Stimulated activated CD8-positive, alpha-beta memory T cell treated with anti-CD3 and anti-CD28 coated beads, Interleukin-4, amount 100 ng/mL, for 1 hour (primary cell): ENCODE results near the gene WDSUB1.

Experiments
- DNase-seq, 2 donors: peaks; one replicate each; pipeline ENCODE4 v3.0.0-alpha.2; 2020; ENCODE audit warnings: low read depth in 2 of 2, low spot score in 1 of 2

Gene WDSUB1

DNA sequence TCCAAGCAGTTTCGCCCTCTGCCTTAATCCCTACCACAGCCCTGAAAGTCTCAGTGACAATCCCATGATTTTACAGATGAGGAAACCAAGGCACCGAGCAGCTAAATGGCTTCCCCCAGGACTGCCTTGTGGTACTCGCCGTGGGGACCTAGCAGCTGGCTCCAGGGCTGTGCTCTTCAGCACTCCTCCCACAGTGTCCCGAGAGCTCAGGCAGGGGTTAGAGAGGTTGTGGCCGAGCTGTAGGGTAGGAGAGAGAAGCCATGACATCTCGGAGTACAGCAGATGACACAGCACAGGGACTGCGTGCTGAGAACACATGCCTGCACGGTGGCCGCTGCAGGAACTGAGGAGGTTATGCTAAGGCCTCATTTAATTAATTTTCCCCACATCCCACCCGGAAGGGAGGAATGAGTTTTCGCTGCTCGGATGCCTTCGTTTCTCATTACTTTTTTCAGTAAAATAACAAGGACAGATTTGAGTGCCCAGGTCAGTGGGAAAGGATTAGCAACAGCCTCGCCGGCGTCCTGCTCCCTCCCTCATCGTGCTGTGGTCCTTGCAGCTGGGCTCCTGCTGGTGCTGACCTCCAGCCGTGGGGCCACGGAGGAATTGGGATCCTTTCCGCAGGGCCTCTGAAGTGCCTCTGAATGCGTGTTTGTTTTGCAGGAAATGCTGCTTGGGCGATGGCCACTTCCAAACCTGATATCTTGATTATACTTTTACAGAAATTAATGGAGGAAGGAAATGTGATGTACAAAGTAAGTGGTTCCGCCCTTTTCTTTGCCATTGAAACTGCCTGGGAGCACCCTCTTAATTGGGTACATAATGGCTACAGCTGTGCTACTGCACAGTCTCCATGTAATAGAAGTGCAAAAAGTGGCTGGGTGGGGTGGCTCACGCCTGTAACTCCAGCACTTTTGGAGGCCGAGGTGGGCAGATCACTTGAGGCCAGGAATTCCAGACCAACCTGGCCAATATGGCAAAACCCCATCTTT is 61.2 kb downstream of the WDSUB1 start:
- no peak for DNase-seq

DNA sequence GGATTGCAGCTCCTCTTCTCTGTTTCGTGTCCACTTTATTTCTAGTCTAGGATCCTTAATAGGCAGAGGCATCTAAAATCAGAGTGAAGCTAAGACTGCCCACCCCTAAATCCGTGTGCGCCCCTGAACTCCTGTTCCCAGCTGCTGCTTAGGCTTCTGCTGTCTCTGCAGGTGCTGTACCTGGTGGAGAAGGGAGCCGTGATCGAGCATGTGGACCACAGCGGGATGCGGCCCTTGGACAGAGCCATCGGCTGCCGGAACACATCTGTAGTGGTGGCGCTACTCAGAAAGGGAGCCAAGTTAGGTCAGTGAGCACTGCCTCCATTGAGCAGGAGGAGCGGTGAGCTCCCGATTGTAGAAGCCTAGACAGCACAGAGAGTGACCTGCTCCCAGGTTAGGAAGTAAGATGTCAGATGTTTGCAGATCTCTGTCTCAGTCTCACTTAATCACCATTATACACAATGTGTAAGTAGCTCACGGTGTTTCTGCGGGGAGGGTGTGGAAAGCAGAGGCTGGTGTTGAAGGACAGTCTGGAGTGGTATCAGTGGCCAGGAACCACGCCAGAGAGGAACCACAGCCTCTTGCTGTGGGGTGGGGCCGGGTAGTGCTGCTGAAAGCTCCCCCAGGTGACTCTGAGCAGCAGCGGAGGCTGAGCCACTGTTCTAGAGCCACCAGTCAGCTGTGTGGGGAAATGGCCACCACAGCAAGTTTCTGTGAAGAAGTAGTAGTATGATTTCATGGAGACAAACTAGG is 62.3 kb downstream of the WDSUB1 start:
- DNase-seq, result no peak

DNA sequence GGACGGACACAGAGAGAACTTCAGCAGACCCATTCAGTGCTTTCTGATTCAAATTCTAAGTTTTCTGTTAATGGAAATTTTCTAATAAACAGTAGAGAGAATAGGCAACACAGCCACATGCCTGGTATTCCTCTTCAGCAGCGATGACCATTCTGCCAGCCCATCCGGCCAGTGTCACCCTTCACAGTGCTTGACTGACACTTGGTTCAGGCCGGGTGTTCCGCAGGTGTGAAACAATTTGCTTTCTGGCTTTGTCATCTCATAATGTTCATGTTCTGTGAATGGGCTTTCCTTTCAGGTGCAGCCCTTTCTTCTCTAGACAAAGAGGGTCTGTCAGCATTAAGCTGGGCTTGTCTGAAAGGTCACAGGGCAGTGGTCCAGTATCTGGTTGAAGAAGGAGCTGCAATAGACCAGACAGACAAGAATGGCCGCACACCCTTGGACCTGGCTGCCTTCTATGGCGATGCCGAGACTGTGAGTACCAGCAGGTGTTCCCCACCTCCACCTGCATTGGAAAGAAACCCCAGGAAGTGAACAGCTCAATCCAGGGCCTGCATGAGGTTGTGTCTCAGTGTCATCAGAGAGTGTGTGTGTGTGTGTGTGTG is 67.0 kb downstream of the WDSUB1 start:
- no peak for DNase-seq

DNA sequence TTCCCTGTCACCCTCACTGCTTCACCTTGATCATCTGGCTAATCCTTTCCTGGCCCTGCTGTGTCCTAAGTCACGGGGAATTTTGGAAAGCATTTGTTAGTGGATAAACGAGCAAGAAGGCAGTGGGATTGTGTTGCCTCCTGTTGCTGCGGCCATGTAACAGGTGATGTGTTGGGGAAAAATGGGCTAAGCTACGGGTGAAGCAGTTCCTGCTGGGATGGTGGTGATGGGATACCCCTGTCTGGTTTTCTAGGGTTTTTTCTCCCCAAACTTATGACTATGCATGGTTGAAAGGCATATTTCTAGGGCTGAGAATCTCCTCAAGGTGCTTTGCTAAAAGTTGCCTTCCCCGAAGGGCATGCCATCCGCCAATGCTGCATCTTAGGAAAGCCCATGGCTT is 68.1 kb downstream of the WDSUB1 start:
- DNase-seq, result no peak

DNA sequence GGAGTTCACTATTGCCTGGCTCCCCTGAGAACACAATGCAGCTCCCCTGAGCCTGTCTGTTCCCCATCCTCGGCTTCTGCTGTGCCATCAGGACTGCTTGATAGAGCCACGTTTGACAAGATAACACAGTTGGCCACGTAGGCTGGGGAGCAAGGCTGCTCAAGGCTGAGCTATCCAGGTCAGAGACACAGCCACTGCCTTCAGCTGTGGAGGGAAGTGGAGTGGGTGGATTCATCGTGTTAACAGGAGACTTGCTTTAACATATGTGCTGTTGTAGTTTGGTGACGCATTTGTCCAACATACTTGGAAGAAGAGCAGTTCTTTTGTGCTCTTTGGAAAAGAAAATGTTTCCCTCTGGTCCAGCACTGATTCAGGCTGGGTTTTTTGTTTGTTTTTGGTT is 68.8 kb downstream of the WDSUB1 start:
- no peak for DNase-seq

DNA sequence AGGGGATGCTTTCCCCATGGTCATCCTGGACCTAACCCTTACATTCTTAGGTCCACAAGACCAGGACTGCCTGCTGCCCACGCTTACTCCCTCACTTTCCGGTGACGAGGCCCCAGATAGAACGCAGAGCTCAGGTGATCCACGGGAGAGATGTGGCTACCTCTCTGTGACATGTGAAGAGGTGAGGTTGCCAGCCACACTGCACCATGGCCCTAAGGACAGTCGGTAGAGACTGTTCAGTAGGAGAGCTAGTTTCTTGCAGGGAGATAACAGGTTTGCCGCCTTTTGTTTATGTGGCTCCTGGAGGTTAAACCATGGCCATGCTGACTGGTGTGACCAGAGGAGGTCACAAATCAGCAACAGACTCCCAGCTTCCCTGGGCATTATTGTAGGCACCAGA is 71.4 kb downstream of the WDSUB1 start:
- no peak for DNase-seq

DNA sequence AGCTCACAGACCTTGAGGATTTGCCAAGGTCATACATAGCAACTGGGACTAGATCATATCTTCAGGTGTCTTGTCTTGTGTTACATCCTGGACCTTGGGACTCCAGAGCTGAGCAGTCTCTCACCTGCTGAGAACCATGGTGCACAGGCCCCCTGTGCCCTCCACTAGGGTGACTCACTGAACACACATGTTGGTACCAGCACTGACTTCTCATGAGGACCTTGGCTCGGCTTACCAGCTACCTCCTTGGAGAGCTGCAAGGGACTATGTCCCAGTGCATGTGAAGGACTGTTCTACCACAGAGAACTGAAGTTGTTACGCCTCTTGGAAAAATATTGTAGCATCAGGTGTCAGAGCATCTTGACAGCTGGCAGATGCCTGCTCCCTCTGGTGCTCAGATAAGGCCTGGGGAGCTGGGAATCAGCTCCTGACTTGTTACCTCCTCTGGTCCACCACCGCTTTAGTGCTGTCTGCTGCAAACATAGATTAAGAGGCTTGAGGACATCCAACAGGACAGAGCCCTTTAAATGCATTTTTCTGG is 72.1 kb downstream of the WDSUB1 start:
- DNase-seq, result no peak

DNA sequence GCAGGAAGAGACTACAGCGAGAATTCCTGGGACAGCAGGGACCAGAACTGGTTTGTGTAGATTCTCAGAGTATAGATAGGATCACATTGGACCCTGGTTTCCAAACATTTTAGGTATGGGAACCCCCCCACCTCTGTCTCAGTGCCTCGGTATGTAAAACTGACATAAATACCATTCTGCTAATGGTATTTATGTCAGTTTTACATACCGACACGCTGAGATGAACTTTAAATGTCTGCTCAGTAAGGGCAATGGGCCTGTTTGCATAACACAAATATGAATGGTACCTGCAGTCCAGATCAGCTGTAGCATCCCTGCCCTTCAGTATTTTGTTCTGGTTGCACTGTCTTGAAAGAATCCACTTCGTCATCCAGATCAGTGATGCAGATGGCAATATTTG is 73.2 kb downstream of the WDSUB1 start:
- no peak for DNase-seq

DNA sequence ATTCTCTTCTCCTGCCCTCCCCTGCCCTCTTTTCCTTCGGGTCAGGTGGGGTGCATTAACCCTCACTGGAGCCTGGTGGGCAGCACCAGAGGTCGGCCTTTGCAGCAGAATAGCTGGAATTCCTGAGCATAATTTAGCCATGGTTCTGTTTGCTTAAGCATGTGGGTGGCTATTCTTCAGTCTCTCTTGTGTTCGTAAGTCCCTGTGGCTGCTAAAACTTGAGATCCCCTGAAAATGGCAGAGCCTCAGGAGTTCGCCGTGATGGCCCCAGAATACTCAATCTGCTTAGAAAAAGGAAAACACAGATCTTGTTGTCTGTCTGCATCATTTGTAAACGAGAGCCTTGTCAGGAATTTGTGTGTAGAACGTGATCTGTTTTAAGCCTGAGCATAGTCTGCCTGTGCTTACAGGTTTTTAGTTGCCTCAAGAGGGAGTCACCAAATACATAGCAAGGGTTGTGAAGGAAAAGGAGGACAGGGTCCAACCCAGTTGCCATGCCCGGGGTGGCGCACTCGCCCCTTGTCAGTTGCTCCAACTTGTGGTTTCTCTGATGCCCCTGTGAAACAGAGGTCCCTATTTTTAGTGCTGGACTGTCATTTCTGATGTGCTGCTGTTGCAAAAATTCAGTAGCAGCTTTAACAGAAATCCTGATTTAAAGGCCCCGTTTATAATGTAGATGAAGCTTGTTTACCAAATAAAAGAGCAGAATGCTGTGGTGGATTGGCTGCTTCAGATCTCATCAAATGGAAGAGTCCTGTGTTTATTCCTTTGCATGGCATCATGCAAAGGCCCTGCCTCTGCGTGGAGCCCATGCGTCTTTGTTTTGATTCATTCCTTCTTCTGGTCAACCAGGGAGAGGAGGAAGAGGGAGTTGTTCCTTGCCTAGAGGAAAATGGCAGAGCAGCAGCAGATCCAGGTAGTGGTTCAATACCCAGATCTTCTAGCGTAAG is 74.8 kb downstream of the WDSUB1 start:
- no peak for DNase-seq

DNA sequence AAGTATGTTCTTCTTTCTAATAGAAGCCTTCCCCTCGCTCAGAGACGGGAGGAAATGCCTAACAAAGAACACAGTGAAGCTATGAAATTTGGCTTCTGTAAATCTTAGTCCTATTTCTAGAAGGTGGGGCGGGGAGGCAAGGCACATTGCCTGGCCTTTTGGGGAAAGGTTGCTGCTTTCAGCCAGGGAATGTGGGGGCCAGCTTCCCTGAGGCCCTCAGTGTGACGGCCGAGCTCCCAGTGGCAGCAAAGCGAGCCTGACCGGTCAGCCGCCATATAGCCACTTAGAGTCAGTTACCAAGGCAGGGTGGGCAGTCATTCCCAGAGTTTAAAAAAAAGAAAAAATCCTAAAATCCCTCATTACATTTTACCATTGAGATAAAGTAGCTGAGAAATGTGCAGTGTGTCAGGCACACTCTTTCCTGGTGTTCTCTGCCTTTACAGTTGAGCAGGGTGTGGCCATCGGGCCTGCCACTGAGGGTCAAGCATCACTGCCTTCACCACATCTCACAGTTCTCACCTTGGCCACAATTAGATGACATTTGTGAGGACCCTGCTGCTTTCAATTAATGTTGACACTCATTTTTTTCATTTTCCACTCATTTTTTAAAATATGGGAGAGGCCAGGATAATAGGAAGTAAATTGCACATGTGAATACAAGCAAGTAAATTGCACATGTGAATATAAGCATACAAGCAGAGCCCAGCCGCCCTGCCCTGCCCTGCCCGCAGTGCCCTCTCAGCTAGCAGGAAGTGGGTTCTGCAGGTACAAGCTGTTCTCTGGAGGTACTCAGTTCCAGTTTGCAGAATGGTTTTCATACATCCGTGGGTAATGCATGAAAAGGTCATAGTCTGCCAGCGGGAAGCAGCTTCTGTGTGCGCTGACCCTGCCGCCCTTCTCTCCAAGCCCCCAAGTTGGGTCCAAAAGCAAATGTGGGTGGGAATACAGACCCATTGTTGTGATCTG is 76.9 kb downstream of the WDSUB1 start:
- peak in 1 of 2 donors; percentile 12 for DNase-seq

DNA sequence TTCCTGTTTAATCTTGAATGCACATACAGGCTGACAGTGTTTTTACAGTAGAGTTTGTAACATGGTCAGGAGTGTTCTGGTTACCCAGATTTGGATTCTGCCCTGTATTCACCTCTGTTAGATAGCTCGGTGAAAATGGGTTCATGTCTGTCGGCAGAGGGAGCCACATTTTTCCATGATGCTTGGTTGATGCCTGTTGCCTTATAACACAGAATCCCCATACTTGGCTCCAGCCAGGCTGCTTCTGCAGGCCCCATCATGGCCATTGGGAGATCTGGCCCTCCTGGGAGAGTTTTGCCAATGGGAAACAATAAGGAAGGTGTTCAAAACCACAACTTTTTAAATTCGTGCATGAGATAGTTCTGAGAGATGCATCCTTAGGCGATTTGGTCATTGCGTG is 78.1 kb downstream of the WDSUB1 start:
- no peak for DNase-seq

DNA sequence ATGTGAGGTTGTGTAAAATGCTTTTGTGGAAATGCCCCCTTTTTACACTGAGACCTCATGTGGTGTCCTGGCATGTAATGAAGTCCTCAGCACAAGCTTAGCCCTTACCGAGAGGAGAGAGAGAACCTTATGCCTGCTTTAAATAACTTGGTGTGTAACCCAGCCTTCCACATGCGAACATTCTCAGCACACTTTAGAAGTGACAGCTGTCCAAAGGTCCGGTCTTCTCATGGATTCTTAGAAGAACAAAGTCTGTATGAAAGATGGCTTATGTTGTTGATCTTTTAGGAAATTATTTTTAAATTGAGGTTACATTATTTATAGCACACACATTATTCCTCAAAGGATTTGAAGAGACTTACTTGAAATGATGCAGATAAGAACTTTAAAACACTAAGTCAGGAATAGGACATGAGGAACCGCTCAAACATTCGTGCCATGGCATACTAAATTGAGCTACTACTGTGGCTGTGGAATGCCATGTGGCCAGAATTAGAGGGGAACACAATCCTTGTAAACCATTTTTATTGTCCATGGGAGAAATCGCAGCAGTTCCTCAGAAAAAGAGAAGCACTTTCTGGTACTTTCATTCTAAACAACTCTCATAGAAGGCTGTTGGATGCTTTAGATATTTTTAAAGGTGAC is 79.6 kb downstream of the WDSUB1 start:
- no peak for DNase-seq

DNA sequence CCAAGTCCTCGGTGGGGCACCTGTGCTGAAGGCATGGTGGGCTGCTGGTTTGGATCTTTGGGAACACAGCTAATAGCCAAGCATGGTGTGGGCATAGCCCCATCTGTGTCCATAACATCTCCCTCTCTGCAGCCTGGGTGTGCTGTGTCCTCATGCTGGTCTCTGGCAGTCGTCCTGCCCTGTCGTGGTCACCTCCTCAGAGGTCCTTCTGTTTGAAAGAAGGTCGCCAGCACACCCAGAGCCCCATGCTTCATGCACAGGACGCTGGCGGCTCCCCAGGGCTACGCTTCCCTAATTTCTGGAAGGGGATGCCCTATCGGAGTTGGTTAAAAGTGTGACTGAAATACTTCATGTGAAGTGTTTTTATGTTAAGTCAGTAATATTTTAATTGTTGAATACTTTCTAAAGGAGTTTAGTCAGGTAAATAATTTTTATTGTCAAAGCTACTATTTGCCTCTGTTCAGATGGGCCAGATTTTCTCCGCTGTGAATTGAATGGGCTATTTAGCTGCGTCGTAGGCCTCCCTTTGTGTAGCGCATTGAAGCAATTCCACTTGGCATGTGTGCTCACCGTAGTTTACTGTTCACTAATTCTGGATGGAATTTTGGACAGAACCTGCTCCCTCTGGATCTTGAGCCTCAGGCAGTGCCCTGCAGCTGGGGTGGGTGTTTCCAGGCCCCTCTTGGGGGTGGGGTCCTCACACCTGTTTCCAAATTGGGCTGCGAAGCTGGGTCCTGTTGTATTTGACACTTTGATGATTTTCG is 81.9 kb downstream of the WDSUB1 start:
- DNase-seq, result no peak

DNA sequence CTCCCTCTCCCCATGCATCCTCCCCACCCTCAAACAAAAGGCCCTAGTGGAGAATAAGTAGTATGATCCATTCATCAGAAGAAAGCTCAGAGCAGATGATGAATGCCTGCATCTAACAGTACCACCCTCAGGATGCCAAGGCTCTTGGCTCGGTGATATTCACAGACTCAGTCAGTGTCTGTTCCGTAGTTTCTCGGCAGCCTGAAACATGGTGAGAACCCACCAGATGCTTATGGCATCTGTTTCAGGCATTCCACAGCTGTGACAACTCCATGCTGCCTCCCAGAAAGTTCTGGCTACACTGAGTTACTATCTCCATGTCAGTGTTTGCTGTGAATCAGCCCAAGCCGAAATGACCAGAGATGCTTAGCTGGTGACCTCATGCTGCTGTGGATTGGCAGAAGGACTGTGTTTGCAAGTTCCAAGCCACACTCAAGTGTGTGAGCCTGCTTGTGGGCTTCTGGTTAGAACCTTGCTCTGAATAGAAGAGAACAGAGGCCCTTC is 83.9 kb downstream of the WDSUB1 start:
- no peak for DNase-seq

DNA sequence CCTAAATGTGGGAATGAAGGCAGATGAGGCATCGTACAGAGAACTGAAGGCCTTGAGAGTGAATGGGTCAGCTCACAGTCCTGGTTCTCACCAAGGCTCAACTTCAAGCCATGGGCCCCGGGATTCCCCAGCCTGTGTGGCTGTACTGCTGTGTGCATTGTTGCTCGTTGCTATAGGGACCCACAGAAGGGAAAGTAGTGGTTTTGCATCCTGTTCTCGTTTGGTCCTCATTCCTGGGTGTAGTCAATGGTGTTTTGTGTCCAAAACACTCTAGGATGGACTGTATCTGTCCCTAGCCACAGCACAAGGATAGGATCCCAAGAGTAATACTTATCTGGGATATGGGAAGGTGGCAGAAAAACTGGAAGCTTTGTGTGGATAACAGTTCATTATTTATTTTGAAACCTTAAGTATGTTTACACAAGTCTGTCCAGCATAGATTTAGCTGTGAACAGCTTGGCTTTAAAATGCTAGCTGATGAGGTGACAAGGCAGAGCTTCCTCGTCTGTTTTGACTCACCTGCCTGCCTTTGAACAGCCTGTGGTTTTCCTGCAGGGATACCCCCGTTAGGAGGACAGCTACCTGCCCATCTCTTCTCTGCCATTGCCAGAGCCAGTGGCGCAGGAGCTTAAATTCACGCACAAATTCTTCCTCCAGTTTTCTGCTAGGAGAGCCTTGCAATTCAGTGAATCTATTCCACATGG is 85.0 kb downstream of the WDSUB1 start:
- DNase-seq, result no peak

DNA sequence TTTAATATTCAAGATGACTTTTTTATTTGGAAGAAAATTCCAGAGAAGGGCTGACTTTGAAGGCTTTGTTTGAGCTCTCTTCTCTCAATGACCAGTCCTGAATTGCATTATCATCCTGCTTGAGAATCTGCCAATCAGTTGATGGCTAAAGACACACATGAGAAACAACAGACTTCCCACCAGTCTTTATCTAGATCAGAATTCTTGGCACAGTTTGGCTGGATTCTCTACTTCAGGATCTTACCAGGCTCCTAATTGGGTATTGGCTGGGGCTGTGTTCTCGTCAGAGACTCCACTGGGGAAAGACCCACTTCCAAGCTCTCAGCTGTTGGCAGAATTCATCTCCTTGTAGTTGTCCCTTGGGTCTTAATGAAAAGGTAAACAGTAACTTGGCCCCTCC is 86.0 kb downstream of the WDSUB1 start:
- DNase-seq, result no peak

DNA sequence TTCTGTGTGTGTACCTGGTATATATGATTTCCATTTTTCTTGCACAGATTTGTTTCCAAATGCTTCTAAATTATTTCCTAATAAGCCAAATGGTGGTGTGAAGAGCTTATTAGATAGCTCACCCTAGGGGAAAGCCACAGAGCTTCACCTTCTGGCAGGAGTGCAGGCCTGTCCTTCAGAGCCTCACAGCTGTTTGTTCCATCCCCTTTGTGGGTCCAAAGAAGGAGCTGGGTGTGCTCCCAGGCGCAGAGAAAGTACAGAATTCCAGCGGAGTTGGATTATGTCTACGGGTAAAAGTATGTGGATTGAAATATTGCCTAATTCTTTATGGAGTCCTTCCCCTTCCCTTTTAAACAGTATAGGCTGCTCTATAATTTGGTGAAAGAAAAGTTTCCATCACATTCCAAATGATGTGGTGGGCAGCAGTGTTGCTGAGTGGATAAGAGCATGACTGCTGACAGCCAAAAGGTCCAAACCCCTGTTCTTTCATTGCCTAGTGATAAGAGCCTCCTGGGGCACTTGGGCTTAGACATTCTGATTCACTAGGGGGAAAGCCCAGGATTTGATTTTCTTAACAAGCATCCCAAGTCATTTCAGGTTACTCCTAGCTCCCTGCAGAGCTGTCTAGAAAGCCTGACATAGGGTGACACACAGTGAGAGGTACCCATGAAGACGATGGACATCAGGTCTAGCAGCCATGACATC is 86.6 kb downstream of the WDSUB1 start:
- DNase-seq, result no peak
